Measurements from ENCODE around the gene TAS2R40.

DNA sequence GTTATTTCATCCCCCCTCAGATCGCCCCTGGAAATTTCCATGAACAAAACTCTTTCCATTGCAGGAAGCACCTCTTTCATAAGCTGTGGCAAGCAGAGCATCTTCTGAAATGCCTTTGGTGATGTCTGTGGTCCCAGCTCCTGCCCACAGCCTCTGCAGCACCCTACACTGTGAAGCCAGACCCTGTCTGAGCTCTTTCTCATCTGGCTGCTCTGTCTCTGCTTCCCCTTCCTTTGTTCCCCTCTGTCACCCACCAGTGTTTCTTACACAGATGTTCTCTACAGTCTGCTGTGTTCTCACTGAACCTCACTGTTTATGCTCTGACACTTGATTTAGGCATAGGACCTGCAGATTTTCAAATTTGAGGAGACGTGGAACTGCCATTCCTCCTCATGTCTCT is 40.5 kb upstream of the TAS2R40 start:
- TF ChIP-seq TAF1 (IDR thresholded peaks at IDR 0.05; ENCODE audit: borderline replicate concordance, low read depth, low read length) = no peak
- no peak for TF ChIP-seq POLR2AphosphoS5 (IDR thresholded peaks at IDR 0.05; ENCODE audit: low read depth, low read length)
- no peak for TF ChIP-seq POLR2A (IDR thresholded peaks at IDR 0.05; ENCODE audit: low read depth, low read length)

Data from GM12892 (cell line).